ENCODE measurements around the gene BEX4. TPM values are rescaled to one million over a fixed set of nuclear protein-coding genes. Genes with fewer than 3 reads are reported as not detected.

BEX4 gene
- polyA plus RNA-seq (2012; ENCODE audit: insufficient read length, low read depth): not detected

GRCh38 chrX:103214870-103215424 is at the start of gene BEX4:
Gene BEX4, plus strand, starts transcription at chrX:103215108. Its CDS starts 1,046 bp downstream, at chrX:103216154.
- TF ChIP-seq SIN3A (IDR thresholded peaks at IDR 0.05; ENCODE audit: borderline replicate concordance, insufficient read depth, low read length): no peak
- TF ChIP-seq FOXP2 (optimal IDR thresholded peaks at IDR 0.05; ENCODE audit: borderline replicate concordance, extremely low read depth, extremely low read length, insufficient read depth): no peak
- no peak for TF ChIP-seq REST (IDR thresholded peaks at IDR 0.05; ENCODE audit: insufficient read depth in 1 of 2, low read depth in 2 of 2, low read length in 2 of 2)
- TF ChIP-seq TAF1 (IDR thresholded peaks at IDR 0.05; ENCODE audit: borderline replicate concordance, insufficient read depth, low read length): no peak
- TF ChIP-seq POLR2AphosphoS5 (IDR thresholded peaks at IDR 0.05; ENCODE audit: low read depth, low read length): no peak

GRCh38 chrX:103170216-103170615 is 44.7 kb upstream of the BEX4 start:
- TF ChIP-seq FOXP2 (optimal IDR thresholded peaks at IDR 0.05; ENCODE audit: borderline replicate concordance, extremely low read depth, extremely low read length, insufficient read depth): no peak
- TF ChIP-seq SIN3A (IDR thresholded peaks at IDR 0.05; ENCODE audit: borderline replicate concordance, insufficient read depth, low read length): no peak
- TF ChIP-seq TAF1 (IDR thresholded peaks at IDR 0.05; ENCODE audit: borderline replicate concordance, insufficient read depth, low read length): no peak
- TF ChIP-seq POLR2AphosphoS5 (IDR thresholded peaks at IDR 0.05; ENCODE audit: low read depth, low read length): no peak
- TF ChIP-seq REST (IDR thresholded peaks at IDR 0.05; ENCODE audit: insufficient read depth in 1 of 2, low read depth in 2 of 2, low read length in 2 of 2): no peak

- no peak for TF ChIP-seq REST (IDR thresholded peaks at IDR 0.05; ENCODE audit: insufficient read depth in 1 of 2, low read depth in 2 of 2, low read length in 2 of 2)
- no peak for TF ChIP-seq FOXP2 (optimal IDR thresholded peaks at IDR 0.05; ENCODE audit: borderline replicate concordance, extremely low read depth, extremely low read length, insufficient read depth)
- TF ChIP-seq POLR2AphosphoS5 (IDR thresholded peaks at IDR 0.05; ENCODE audit: low read depth, low read length): no peak
- no peak for TF ChIP-seq SIN3A (IDR thresholded peaks at IDR 0.05; ENCODE audit: borderline replicate concordance, insufficient read depth, low read length)
- TF ChIP-seq TAF1 (IDR thresholded peaks at IDR 0.05; ENCODE audit: borderline replicate concordance, insufficient read depth, low read length): no peak
Measured at GRCh38 chrX:103171353-103171752, 43.6 kb upstream of the BEX4 start.

GRCh38 chrX:103175944-103176753 is 38.8 kb upstream of the BEX4 start:
- no peak for TF ChIP-seq SIN3A (IDR thresholded peaks at IDR 0.05; ENCODE audit: borderline replicate concordance, insufficient read depth, low read length)
- TF ChIP-seq POLR2AphosphoS5 (IDR thresholded peaks at IDR 0.05; ENCODE audit: low read depth, low read length): no peak
- TF ChIP-seq TAF1 (IDR thresholded peaks at IDR 0.05; ENCODE audit: borderline replicate concordance, insufficient read depth, low read length): no peak
- TF ChIP-seq REST (IDR thresholded peaks at IDR 0.05; ENCODE audit: insufficient read depth in 1 of 2, low read depth in 2 of 2, low read length in 2 of 2): no peak
- no peak for TF ChIP-seq FOXP2 (optimal IDR thresholded peaks at IDR 0.05; ENCODE audit: borderline replicate concordance, extremely low read depth, extremely low read length, insufficient read depth)

All from PFSK-1 (cell line).